ENCODE results near the gene POTEE. TPM values are rescaled to one million over a fixed set of nuclear protein-coding genes. Genes with fewer than 3 reads are reported as not detected.
"Not testable (repeated sequence)": the region's sequence is repeated elsewhere in the genome, so short reads cannot be mapped to it uniquely, and the experiment has no call there.

POTEE gene
- total RNA-seq = not detected

DNA sequence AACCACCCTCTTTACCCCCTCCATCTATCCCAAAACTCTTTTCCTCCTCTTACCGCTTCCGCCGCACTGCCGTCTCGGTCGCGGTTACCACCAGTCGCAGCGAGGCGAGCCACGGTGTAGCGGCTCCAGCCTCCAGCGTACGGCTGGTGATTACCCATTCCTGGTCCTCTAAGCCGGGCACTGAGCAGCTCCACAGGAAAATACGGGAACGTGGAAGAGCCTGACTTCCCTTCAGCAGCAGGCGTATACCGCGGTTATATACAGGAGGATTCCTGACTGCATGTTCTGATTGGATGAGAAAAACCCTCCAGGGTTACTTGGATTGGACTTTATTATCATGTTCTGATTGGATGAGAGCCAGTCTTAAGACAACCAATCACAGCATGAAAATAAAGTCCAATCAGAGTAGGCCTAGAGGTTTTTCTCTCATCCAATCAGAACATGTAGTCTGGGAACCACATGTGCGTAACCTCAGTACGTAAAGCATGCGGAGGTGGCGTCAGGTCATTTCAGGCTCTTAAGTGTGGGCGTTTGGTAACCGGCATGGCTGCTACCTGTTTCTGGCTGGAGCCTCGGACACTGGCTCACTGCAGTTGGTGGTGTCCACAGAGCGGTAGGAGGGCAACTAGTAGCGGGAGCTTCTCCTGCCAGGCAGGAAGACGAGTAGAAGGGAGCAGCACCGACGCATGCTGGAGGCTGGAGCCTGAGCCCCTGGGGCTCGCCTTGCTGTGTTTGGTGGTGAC, at the start of gene POTEE:
Gene POTEE (plus strand): TSS at position 507 of the 743 bp plus-strand sequence. CDS start 8,867 bp downstream, outside the sequence.
- DNase-seq (ENCODE audit: low spot score); ATAC-seq: not testable (repeated sequence)

DNA sequence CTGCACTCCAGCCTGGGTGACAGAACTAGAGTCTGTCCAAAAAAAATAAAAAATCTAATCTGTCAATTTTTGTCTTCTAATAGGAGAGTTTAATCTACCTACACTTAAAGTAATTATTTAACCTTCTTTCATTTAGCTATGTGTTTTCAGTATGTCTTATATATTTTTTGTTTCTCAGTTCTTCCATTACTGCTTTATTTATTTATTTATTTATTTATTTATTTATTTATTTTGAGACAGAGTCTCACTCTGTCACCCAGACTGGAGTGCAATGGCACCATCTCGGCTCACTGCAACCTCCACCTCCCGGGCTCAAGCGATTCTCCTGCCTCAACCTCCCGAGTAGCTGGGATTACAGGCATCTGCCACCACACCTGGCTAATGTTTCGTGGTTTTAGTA, 43.8 kb upstream of the POTEE start:
- ATAC-seq = not testable (repeated sequence)

DNA sequence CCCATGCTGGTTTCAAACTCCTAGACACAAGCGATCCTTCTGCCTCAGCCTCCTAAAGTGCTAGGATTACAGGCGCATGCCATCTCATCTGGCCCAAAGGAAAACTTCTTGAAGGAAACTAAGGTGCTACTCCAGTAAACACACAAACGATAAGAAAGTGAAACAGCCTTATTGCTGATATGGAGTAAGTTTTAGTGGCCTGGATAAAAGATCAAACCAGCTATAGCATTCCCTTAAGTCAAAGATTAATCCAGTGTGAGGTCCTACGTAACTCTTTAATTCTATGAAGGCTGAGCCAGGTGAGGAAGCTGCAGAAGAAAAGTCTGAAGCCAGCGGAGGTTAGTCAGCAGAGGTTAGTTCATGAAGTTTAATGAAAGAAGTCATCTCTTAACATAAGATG, 40.8 kb upstream of the POTEE start:
- DNase-seq (ENCODE audit: low spot score) (no peak), ATAC-seq (no peak)

More for the DNA sequence above, 43.8 kb upstream of the POTEE start:
- DNase-seq (ENCODE audit: low spot score) = not testable (repeated sequence)

DNA sequence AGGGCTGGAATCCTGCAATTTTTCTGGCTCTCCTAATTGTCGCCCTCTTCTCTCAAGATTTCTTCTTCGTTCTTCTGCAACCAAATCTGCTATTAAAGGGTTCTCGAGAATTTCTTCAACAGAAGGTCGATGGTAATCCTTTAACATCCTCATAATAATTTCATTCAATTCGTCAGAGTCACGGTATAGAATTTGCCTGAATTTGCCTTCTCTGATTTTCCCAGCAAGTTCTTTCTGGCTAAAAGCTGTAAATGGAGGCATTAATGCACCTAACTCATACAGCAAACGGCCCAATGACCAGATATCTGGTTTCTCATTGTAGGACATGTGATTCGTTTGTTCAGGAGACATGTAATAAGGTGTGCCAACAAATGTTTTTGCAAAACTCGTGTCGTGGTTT, 31.3 kb upstream of the POTEE start:
- not testable (repeated sequence) for ATAC-seq; DNase-seq (ENCODE audit: low spot score)

DNA sequence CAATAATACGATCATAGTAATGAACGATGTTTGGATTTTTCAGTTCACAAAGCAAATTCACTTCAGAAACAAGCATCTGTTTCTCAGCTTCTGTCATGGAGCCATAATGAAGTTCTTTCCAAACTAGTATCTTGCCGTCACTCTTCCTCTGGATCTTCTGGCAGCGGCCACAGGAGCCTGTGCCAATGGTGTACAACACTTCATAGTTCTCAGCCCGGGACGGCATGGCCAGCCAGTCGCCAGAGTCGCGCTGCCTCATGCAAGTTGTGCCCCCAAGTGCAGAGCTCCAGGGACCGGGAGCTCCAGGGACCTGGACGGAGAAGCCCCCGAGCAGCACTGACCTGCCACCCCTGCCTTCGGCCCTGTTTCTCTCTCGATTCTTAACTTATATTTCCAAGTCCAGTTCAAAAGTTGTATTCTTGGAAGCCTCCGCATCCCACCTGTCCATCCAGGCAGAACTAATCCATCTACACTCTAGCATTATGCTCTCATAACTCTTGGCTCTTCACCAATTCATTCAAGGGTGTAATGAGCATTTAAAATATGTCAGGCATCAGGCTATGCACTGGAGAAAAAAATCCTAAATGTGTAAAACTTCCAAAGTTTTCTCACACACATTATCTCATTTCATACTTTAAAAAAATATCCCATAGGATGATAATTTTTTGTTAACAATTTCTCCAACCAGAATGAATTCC, 30.5 kb upstream of the POTEE start:
- not testable (repeated sequence) for DNase-seq (ENCODE audit: low spot score); ATAC-seq

DNA sequence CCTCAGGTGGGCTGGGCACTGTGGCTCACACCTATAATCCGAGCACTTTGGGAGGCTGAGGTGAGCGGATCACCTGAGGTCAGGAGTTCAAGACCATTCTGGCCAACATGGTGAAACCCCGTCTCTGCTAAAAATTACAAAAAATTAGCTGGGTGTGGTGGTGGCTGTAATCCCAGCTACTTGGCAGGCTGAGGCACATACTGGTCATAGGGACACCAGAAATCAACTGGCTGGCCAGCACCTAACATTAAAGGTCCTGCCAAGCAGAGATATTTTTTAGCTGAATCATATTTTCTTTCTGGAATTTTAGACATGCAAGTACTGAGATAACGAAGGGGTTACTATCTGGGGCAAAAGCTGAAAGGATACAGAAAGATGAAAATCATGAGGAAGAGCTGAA, 27.9 kb upstream of the POTEE start:
- DNase-seq (ENCODE audit: low spot score); ATAC-seq: not testable (repeated sequence)

DNA sequence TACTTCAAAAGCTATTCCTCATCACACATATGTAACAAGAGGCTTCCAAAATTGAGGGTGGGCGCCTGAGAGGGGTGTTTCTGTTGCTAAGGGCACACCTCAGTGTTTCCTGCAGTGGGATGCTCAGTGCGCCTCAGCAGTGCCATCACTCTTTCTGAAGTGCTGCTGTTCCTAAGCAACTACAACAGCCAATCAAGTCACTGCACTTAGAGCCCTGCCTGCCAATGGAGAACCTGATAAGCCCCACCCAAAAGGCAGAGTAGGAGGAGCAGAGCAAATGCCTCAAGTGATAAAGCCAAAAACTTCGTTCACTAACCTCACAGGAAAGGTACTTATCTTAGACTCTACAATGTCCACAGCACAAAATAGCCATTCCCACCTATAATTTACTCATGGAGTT, 15.9 kb upstream of the POTEE start:
- DNase-seq (ENCODE audit: low spot score); ATAC-seq: not testable (repeated sequence)

DNA sequence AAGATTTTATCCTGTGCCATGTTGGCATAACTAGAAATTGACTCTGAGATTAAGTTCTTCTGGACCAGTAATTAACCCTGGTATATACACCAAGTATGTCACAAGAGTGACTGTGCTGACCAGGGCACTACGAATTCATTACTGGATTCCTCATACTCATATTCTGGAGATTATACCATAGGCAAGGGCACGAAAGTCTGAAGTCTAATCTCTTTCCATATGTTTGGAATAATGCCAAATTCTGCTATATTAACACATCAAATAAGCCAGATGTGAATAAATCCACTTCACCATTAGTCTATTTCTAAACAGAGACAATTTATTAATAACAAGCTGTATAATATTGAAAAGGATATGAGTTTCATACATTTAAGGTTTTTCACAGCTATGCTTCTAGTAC, 13.2 kb upstream of the POTEE start:
- not testable (repeated sequence) for DNase-seq (ENCODE audit: low spot score); ATAC-seq

DNA sequence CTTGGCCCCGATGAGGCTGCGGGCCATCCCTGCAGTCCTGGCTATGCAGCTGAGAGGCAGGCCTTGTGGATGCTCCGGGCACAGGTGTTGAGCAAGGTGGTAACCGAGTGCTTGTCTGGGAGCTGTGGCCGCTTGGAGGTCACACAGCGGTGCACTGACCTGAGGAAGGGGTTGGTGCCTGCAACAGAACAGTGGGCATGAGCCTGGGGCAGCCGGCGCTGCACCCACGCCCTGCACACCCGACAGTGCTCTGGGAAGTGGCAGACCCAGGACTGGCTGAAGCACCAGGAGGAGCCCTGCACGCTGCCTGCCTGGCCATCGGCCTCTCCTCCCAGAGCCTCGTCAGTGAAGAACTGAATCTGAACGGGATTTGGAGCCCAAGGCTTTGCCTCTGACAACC, 8.2 kb upstream of the POTEE start:
- ATAC-seq = no peak
- no peak for DNase-seq (ENCODE audit: low spot score)

DNA sequence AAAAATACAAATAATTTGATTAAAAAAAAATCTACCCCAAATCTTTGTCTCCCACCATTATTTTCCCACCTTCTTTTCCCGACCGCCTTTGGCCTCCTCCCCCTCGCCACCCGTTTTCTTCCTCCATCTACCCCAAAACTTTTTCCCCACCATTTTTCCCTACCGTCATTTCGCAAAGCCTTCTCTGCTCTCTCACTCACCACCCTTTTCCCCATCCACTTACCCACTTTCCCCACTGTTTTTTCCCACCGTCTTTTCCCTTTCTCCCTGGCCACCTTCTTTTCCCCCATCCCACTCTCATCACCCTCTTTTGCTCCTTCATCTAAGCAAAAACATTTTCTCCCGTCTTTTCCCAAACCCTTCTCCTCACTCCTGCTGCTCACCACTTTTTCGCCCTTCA, 1.5 kb upstream of the POTEE start:
- ATAC-seq; DNase-seq (ENCODE audit: low spot score): not testable (repeated sequence)

DNA sequence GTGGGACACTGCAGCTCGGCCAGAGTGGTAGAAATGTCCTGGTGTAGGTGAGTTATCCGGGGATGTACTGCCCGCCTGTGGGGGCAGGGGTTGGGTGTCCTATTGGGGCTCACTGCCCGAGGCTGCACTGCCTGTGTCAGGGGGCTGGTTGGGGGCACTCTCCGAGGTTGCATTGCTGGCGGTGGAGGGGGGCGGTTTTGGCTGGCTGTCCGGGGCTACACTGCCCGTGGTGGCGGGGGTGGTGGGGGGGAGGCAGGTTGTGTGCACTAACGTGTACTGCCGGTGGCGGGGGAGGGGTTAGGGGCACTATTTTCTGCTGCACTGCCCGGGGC, 403 bp downstream of the POTEE start:
- ATAC-seq; DNase-seq (ENCODE audit: low spot score): not testable (repeated sequence)

DNA sequence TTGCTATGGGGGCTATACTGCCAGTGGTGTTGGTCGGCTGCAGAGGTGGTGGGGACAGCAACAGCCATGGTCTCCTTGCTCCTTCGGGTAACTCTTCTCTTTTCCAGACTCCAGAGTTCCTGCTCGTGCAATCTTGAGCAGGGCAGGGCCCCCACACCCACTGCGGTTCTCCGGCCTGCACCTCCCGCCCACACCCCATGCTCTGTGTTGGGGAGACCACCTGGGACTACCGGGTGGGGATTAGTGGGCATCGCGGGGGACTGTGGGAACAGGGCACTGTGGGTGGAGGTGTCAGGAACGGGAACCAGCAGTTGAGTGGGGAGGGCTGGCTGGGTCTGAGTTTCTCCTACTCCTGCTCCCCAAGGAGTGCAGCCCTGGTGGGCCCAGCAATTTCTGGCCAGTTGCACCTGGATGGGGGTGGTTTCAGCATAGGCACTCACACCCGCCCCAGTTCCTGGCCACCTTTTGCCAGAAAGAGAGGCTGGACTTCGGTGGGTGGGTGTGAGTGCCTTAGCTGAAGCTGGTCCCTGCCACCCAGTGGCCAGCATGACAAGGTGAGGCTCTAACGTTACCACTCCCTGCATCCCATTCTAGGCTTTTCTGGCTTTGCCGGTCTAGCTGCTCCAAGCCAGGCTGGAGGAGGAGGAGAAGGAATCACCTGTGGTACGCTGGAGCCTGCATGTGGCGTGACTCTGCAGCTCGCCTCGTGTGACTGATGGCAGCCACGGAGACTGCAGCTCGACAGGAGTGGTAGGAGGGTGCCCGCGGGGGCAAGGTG, 1.3 kb downstream of the POTEE start:
- not testable (repeated sequence) for DNase-seq (ENCODE audit: low spot score); ATAC-seq

DNA sequence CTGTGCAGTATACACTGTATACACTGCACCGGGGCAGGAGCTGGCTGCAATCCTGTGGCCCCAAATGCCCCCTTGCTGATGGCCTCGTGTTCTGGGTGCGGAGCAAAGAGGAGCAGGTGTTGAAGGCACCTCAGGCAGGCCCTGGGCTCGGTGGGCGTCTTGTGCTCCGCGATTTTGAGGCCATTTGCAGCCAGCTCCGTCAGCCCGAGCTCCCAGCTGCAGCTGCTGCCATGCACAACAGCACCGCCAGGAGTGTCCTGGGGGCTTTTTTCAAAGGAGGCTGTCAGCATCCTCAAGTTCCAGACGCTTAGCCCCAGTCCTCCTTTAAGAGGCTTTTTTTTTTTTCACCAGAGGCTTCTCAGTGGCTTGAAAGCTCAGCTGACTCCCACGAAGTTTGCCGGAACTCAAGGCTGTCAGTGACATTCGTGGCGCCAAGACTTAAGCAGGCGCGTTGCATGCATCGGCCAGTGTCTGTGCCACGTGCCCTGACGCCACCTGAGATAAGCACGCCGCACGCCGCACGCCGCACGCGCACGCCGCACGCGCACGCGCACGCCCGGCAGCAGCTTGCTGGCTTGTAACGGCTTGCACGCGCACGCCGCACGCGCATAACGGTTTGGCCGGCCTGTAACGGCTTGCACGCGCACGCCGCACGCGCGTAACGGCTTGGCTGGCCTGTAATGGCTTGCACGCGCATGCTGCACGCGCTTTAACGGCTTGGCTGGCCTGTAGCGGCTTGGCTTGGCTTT, 8.1 kb downstream of the POTEE start:
- not testable (repeated sequence) for DNase-seq (ENCODE audit: low spot score); ATAC-seq

DNA sequence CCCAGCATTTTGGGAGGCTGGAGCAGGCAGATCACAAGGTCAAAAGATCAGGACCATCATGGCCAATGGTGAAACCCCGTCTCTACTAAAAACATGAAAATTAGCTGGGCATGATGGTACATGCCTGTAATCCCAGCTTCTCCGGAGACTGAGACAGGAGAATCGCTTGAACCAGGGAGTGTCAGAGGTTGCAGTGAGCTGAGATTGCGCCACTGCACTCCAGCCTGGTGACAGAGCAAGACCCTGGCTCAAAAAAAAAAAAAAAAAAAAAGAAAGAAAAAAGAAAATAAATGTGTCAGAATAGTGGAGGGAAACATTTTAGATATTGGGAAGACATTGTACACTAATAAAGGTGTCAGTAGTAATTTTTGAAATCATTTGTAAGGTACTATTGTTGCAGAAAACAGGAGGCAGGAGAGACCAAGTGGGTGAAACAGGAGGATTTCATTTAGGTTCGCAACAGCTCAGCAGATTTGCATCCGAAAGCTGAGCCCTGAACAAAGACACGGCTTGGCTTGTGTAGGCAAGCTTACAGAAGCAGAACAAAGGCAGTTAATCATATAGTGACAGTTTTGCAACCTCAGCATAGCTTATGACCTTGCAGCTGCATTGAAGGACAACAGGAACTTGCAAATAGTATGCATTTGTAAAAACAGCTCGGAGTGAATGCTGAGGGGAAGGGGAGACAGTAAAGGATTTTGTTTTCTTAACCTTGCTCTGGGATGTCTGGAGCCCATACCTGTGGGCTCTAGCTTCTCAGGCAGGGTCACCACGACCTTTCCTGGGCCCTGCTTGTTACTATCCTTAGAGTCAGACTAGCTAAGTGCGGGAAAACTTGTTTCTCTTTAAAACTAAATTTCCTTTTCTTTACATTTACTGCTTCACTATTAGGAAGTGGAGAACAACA, 26.5 kb downstream of the POTEE start:
- DNase-seq (ENCODE audit: low spot score); ATAC-seq: not testable (repeated sequence)

Other genes with a start within 250 kb of the POTEE start
- gene FAM168B, start 116.1 kb upstream of the POTEE start, total RNA-seq = 39.5 TPM
- 10.7 TPM for gene PLEKHB2, start 104.2 kb upstream of the POTEE start, total RNA-seq
- gene RAB6D, start 154.6 kb downstream of the POTEE start, total RNA-seq = not detected

All from left lobe of liver (tissue), 2 donors.